ENCODE data around the gene DOCK3. TPM values are rescaled to one million over a fixed set of nuclear protein-coding genes. Genes with fewer than 3 reads are reported as not detected.
"Not testable (repeated sequence)": the region's sequence is repeated elsewhere in the genome, so short reads cannot be mapped to it uniquely, and the experiment has no call there.

Gene DOCK3
- total RNA-seq, 1 donor from 2014 or later: 0.98 TPM

DNA sequence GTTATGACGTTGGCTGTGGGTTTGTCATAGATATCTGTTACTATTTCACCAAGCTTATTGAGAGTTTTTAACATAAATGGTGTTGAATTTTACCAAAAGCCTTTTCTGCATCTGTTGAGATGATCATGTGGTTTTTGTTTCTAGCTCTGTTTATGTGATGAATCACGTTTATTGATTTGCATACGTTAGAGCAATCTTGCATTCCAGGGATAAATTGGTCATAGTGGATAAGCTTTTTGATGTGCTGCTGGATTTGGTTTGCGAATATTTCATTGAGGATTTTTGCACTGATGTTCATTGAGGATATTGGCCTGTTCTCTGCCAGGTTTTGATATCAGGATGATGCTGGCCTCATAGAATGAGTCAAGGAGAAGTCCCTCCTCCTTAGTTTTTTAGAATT lies 117.8 kb downstream of the DOCK3 start:
- no peak overlapping the region for H3K27ac ChIP-seq
- no peaks in the 10 kb centered on the region for H3K4me1 ChIP-seq
- intact Hi-C loops (cut with DNase I): no loop called here
- no peaks in the 10 kb centered on the region for H3K36me3 ChIP-seq
- no peak overlapping the region for H3K4me3 ChIP-seq
- no peak for DNase-seq (ENCODE audit: extremely low spot score in 2 of 2)
- no peaks in the 10 kb centered on the region for H3K27me3 ChIP-seq
- no peaks in the 10 kb centered on the region for H3K9me3 ChIP-seq
- TF ChIP-seq, protein P1, sequence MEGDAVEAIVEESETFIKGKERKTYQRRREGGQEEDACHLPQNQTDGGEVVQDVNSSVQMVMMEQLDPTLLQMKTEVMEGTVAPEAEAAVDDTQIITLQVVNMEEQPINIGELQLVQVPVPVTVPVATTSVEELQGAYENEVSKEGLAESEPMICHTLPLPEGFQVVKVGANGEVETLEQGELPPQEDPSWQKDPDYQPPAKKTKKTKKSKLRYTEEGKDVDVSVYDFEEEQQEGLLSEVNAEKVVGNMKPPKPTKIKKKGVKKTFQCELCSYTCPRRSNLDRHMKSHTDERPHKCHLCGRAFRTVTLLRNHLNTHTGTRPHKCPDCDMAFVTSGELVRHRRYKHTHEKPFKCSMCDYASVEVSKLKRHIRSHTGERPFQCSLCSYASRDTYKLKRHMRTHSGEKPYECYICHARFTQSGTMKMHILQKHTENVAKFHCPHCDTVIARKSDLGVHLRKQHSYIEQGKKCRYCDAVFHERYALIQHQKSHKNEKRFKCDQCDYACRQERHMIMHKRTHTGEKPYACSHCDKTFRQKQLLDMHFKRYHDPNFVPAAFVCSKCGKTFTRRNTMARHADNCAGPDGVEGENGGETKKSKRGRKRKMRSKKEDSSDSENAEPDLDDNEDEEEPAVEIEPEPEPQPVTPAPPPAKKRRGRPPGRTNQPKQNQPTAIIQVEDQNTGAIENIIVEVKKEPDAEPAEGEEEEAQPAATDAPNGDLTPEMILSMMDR (IDR thresholded peaks at IDR 0.05): no peak
- TF ChIP-seq POLR2A (IDR thresholded peaks at IDR 0.05): no peak

DNA sequence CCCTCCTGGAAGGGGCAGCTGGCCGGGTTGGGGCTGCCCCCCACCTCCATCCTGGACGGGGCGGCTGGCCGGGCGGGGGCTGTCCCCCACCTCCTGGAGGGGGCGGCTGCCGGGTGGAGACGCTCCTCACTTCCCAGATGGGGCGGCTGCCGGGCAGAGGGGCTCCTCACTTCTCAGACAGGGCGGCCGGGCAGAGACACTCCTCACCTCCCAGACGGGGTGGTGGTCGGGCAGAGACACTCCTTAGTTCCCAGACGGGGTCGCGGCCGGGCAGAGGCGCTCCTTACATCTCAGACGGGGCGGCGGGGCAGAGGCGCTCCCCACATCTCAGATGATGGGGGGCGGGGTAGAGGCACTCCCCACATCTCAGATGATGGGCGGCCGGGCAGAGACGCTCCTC lies 129.1 kb downstream of the DOCK3 start:
- DNase-seq (ENCODE audit: extremely low spot score in 2 of 2); H3K27ac ChIP-seq; H3K9me3 ChIP-seq; H3K4me3 ChIP-seq; H3K4me1 ChIP-seq; intact Hi-C loops (cut with DNase I); H3K36me3 ChIP-seq; H3K27me3 ChIP-seq: not testable (repeated sequence)

DNA sequence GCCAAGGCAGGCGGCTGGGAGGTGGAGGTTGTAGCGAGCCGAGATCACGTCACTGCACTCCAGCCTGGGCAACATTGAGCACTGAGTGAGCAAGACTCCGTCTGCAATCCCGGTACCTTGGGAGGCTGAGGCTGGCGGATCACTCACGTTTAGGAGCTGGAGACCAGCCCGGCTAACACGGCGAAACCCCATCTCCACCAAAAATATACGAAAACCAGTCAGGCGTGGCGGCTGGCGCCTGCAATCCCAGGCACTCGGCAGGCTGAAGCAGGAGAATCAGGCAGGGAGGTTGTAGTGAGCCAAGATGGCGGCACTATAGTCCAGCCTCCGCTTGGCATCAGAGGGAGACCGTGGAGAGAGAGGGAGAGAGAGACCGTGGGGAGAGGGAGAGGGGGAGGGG lies 129.6 kb downstream of the DOCK3 start:
- DNase-seq (ENCODE audit: extremely low spot score in 2 of 2); H3K27ac ChIP-seq; intact Hi-C loops (cut with DNase I); H3K27me3 ChIP-seq; H3K4me1 ChIP-seq; H3K9me3 ChIP-seq; H3K4me3 ChIP-seq; H3K36me3 ChIP-seq: not testable (repeated sequence)

DNA sequence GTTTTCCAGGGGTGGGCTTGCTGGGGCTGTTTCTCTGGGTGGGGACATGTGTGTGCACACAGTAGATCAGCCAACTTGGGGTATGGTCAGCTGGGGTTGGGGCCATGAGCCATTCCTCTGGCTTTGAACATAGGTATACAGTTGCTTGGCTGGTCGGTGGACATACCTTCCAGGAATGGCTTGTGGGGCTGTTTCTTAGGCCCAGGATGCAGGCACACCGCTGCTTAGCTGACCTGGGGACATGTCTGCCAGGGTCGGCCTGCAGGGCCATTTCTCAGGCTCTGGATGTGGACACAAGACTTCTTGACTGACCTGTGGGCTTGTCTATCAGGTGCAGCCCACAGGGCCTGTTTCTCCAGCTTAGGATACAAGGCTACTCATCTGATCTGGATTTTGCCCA lies 130.6 kb downstream of the DOCK3 start:
- TF ChIP-seq, protein P1 (IDR thresholded peaks at IDR 0.05): no peak
- TF ChIP-seq POLR2AphosphoS5 (IDR thresholded peaks at IDR 0.05; ENCODE audit: insufficient read depth in 1 of 2, low read depth in 1 of 2) (no peak), POLR2A (IDR thresholded peaks at IDR 0.05) (no peak)
- H3K9me3 ChIP-seq: no peaks in the 10 kb centered on the region
- no peak for DNase-seq (ENCODE audit: extremely low spot score in 2 of 2)
- H3K4me3 ChIP-seq: no peak overlapping the region
- H3K27ac ChIP-seq: no peak overlapping the region
- intact Hi-C loops (cut with DNase I): no loop called here
- no peaks in the 10 kb centered on the region for H3K36me3 ChIP-seq
- no peaks in the 10 kb centered on the region for H3K4me1 ChIP-seq
- H3K27me3 ChIP-seq: no peaks in the 10 kb centered on the region

DNA sequence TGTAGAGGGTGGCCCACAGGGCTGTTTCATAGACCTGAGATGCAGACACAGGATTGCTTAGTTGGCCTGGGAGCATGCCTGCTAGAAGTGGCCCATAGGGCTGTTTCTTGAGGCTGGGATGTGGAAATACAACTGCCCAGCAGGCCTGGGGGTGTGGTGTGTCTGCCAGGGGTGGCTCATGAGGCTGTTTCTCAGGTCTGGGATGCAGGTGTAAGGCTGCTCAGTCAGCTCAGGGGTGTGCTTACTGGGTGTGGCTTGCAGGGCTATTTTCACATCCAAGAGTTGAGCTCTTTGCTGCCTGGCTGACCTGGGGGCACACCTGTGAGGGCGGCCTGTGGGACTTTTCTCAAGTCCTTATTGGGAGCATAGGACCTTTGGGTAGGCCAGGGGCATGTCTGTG lies 131.3 kb downstream of the DOCK3 start:
- H3K4me3 ChIP-seq: no peak overlapping the region
- H3K27ac ChIP-seq: no peak overlapping the region
- H3K9me3 ChIP-seq: no peaks in the 10 kb centered on the region
- no peaks in the 10 kb centered on the region for H3K4me1 ChIP-seq
- no peak for DNase-seq (ENCODE audit: extremely low spot score in 2 of 2)
- TF ChIP-seq, protein P1 (IDR thresholded peaks at IDR 0.05): no peak
- no peak for TF ChIP-seq POLR2A (IDR thresholded peaks at IDR 0.05)
- no peak for TF ChIP-seq POLR2AphosphoS5 (IDR thresholded peaks at IDR 0.05; ENCODE audit: insufficient read depth in 1 of 2, low read depth in 1 of 2)
- no peaks in the 10 kb centered on the region for H3K27me3 ChIP-seq
- H3K36me3 ChIP-seq: no peaks in the 10 kb centered on the region
- intact Hi-C loops (cut with DNase I): no loop called here

DNA sequence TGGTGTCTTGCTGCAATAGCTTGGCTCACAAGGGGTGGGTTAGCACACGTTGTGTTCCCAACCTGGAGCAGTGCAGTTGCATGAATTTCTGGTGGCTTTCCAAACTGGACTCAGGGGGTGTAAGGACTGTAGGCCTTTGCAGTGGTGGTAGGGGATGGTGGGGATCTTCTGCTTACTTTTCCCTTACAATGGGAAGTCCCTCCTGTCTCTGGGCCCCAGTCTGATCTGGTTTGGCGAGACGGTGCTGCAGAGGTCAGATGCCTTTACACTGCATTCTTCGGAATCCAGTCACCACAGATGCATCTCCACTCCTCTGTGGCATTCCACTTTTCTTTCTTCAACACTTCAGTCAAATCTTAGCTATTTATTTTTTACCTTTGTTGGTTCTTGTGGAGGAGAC lies 132.1 kb downstream of the DOCK3 start:
- Histone ChIP-seq H3K27ac (no peak overlapping the region), H3K36me3 (no peaks in the 10 kb centered on the region)
- TF ChIP-seq, protein P1 (IDR thresholded peaks at IDR 0.05): no peak
- TF ChIP-seq POLR2A (IDR thresholded peaks at IDR 0.05) (no peak), POLR2AphosphoS5 (IDR thresholded peaks at IDR 0.05; ENCODE audit: insufficient read depth in 1 of 2, low read depth in 1 of 2) (no peak)

More for the DNA sequence above, 132.1 kb downstream of the DOCK3 start:
- Histone ChIP-seq H3K9me3 (no peaks in the 10 kb centered on the region), H3K27me3 (no peaks in the 10 kb centered on the region), H3K4me1 (no peaks in the 10 kb centered on the region), H3K4me3 (no peak overlapping the region)
- intact Hi-C loops (cut with DNase I): no loop called here
- no peak for DNase-seq (ENCODE audit: extremely low spot score in 2 of 2)

Data from vagina (tissue), 2 donors.